ENCODE measurements around the gene RFXANK.

RFXANK gene

DNA sequence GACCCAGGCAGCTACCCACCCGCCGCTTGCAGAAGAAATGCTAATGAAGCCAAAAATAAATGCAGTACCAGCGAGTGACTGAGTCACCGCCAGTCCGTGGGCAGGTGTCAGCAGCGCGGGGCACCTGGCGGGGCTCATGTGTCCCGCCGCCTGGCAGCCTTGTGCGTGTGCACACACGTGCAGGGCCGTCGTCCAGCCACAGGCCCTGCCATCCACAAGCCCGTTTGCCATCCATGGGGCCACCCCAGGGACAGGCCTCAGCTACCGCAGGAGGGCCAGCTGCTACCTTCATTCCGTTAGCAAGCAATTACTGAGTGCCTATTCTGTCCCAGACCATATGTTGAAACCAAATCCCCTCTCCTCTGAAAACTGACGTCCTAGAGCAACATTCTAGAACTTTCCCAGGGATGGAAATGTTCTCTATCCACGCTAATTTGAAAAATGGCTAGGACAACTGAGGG lies 40.2 kb downstream of the RFXANK start:
- no peak for DNase-seq (ENCODE audit: low read depth in 2 of 2)

DNA sequence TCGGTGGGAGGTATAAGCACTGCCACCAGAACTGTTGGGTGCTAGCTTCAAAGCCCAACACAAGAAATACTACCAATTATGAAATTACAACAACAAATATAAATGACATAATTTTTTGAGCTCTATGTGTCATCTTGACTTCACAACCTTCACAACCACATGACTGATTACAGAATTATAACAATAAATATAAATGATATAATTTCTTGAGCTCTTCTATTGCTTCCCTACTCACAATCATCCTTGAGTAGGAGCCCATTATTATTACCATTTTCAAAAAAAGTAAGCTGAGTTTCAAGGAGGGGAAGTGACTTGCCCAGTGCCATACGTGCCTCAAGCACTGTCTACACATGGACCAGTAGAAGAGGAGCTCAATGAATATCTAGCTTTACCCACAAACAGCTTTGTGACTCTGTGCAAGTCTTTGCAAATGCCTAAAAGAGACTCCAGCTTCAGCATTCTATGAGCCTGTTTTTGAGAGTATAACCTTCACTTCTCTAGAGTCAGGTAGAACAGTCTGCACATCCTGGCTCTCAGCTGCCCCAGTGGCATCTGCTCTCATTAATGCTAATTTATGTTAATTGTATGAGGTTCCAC lies 42.3 kb downstream of the RFXANK start:
- DNase-seq (ENCODE audit: low read depth in 2 of 2): no peak

DNA sequence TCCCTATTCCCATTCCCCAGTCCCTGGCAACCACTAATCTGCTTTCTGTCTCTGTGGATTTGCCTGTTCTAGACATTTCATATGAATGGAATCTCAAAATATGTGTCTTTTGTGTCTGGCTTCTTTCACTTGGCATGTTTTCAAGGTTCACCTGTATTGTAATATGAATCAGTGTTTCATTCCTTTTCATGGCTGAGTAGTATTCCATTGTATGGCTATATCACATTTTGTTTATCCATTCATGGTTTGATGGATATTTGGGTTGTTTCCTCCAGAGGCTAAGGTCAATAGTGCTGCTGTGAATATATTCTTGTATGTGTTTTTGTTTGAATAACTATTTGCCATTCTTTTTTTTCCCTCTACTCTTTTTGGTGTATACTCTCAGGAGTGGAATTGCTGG lies 44.1 kb downstream of the RFXANK start:
- no peak for DNase-seq (ENCODE audit: low read depth in 2 of 2)

DNA sequence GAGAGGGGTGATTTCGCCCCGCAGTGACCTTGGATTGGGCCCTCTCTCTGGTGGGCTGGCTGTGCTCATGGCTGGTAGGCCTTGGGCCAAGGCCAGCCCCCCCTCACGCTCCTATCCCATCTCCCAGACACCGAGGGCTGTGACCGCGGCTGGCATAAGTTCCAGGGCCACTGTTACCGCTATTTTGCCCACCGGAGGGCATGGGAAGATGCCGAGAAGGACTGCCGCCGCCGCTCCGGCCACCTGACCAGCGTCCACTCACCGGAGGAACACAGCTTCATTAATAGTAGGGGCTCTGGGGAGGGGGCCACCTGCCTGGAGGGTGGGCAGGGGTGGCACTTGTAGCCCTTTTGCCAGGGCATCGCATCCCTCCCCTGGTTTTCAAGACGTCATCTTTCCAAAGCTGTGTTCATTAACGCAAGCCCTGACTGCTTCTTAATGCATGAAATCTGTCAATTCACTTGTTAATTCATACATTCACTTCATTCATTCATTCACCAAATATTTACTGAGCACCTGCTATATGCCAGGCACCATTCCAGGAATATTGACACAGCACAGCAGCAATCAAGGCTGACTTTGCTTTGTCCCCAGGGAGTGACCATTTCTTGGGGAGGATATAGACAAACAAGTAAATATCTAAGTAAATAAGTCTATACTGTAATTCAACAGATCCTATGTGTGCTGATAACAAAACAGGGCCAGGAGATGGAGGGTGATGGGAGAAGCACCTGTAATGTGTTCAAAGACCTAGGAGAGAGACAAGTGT lies 46.3 kb downstream of the RFXANK start:
- no peak for DNase-seq (ENCODE audit: low read depth in 2 of 2)

DNA sequence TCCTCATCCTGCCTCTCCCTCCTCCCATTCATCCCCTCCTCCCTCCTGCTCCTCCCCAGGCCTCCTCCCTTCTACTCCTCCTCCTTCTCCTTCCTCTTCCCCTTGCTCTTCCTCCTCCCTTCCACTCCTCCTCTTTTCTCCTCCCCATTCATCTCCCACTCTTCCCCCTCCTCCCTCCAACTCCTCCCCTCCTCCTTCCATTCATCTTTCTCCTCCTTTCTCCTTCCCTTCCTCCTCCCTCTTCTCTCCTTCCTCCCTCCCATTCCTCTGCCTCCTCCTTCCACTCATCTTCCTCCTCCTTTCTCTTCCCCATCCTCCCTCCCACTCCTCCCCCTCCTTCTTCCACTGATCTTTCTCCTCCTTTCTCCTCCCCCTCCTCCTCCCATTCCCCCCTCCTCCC lies 47.6 kb downstream of the RFXANK start:
- no peak for DNase-seq (ENCODE audit: low read depth in 2 of 2)

DNA sequence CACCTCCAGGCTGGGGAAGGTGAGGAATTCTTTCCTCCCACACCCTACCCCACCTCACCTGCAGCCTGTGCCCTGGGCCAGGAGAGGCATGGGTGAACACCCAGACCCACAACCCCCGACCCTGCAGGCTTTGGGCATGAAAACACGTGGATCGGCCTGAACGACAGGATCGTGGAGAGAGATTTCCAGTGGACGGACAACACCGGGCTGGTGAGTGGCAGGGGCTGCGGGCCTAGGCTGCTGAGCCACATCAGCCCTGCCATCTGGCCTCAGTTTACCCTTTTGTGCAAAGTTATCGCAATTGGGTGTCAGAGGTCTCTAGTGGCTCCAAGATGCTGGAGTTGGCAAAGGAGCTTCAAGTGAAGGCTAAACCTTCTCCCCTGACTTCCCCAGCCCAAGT lies 48.4 kb downstream of the RFXANK start:
- DNase-seq (ENCODE audit: low read depth in 2 of 2): no peak

DNA sequence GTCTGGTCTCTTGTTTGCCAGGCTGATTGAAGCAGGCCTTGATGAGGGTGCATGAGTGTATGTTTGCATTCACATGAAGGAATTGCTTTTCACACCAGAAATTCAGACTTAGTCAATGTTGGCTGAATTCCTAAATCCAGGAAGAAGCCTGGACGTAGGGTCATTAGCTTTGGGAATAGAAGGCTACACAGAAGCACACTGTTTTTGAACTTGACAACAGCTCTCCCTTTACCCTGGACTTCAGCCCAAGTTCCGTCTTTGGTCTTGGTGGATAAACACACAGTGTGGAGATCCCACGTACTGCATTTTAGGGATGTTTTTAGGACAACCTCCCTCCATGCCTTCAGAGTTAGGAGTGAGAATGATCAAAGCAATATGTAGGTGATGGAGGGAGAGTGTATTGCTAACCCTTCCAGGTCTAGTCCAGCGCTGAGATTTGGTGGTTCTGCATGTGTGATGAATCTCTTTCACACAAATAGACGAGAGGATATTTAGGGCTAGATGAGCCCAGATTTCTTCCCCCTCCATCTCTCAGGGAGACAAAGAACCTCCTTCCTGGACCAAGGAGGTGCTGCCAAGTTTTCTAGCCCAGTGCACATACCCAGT lies 58.2 kb downstream of the RFXANK start:
- no peak for DNase-seq (ENCODE audit: low read depth in 2 of 2)

Measured in activated CD4-positive, alpha-beta T cell treated with anti-CD3 and anti-CD28 coated beads for 24 hours (primary cell).